Raji (cell line): ENCODE measurements around the gene SNCAIP.

ENCODE experiments used
- POLR2A ChIP-seq: IDR thresholded peaks from 2 replicates; pipeline ENCODE4 v1.6.1; 2011; ENCODE audit warnings: low read depth, low read length, control low read depth; ENCODE audit not compliant: insufficient read depth

The SNCAIP gene

GRCh38 chr5:122471031-122471751 is 159.2 kb downstream of the SNCAIP start:
- TF ChIP-seq POLR2A, result no peak

GRCh38 chr5:122471752-122472061 is 159.7 kb downstream of the SNCAIP start:
- no peak for TF ChIP-seq POLR2A

DNA sequence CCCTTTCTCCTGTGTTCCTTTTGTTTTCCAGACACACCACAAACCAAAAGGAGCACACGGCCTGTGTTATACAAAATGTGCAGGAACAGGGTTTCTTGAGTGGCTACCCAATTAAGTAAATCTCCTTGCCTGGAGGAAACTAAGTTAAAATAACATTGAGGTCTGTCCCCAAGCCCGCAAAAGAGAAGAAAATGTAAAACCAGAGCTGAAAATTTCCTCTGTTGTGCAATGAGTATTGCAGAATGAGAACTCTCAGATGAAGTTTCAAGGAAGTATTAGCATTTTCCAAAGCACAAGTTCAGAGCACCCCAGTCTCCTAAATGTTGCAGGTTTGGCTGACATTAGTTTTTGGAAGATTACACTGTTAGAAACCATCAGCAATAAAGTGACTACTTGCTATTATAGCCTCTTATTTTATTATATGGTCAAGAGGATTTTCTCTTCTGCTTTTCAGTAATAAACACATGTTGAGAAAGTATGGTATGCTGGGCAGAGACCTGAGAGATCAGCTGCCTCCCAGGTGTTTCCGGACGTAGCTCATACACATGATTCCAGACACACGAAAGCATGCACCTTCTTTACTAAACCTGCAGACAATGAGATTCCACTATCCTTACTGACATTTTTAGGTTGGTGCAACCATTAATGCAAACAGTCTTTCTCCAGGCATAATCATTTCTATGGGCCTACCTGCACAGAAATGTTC is 161.3 kb downstream of the SNCAIP start:
- TF ChIP-seq POLR2A, result no peak

DNA sequence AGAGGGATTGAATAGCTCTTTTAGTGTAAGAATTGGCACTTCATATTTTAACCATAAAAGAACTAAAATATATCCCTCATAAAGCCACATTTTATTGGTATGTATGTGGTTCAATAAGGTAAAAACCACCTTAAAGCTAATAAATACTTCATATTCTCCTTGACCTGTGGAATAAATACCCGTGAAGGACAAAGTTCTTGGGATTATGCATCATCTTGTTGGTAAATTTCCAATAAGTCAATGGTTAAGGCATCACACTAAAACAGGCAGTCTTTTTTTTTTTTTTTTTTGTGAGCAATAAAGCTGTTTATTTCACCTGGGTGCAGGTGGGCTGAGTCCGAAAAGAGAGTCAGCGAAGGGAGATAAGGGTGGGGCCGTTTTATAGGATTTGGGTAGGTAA is 161.9 kb downstream of the SNCAIP start:
- TF ChIP-seq POLR2A, result no peak

GRCh38 chr5:122478741-122479442 is 166.9 kb downstream of the SNCAIP start:
- TF ChIP-seq POLR2A, result no peak

GRCh38 chr5:122480146-122480545 is 168.1 kb downstream of the SNCAIP start:
- TF ChIP-seq POLR2A, result no peak

- TF ChIP-seq POLR2A, result no peak
Observed at GRCh38 chr5:122484103-122484502, 172.1 kb downstream of the SNCAIP start.

GRCh38 chr5:122485226-122485625 is 173.2 kb downstream of the SNCAIP start:
- TF ChIP-seq POLR2A, result no peak

- TF ChIP-seq POLR2A, result no peak
Observed at GRCh38 chr5:122490718-122491117, 178.7 kb downstream of the SNCAIP start.

DNA sequence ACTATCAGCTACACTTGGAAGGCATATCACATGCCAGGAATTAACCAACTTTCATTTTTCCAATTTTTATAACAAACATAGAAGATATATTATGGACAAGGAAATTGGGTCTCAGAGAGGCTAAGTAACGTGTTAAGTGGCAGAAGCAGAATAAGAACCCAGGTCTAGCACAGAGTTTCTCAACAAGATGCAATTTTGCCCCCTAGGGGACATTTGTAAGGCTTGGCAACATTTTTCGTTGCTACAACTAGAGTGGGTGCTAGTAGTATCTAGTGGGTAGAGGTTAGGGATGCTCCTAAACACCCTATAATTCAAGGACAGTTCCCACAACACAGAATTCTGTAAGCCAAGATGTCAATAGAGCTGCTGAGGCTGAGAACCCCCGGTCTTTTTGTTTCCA is 180.6 kb downstream of the SNCAIP start:
- no peak for TF ChIP-seq POLR2A

DNA sequence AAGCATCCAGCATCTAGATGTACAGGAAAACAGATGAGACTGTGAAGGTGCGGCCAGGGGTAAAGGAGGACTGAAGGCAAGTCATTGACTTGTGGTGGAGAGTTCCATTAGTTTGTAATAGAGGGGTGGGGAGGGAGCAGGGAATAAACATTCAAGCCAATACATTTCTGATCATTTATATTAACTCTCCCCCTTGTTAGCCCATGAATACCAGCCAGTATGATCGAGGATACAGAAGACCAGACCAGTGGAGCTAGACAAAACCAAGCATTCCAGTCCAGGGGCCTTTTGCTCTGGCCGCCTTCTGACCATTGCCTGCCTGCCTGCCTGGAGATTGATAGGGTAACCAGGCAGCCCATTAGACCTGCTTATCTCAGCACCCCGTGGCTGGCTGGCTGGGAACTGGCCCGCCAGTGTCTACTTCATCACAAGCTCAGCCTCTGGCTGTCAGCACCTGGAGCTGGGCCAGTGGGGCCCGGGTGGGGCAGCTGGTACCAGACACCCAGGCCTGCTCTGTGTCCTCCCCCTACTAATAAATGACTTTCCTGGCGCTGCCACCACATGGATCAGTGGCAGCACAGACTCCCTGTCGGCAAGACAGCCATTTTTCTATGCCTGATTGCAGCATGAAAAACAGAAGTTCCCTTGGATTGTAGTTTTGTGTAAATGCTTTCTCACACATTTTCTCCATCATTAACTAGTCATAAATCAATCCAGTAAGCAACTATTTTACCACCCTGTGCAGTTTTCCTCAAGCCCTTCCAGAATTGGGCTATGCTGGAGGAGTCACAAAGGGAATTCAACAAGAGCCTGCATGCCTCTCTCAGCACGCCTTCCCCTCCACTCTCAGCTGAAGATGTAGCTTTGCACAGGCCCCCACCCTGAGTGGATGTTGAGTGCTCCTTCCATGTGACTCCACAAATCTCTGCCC is 181.3 kb downstream of the SNCAIP start:
- TF ChIP-seq POLR2A, result no peak

GRCh38 chr5:122494109-122494508 is 182.1 kb downstream of the SNCAIP start:
- no peak for TF ChIP-seq POLR2A

GRCh38 chr5:122498163-122498562 is 186.1 kb downstream of the SNCAIP start:
- no peak for TF ChIP-seq POLR2A

GRCh38 chr5:122499585-122499984 is 187.5 kb downstream of the SNCAIP start:
- no peak for TF ChIP-seq POLR2A
